Esophagus squamous epithelium (tissue), 5 donors: ENCODE results near the gene BACH2. TPM values are rescaled to one million over a fixed set of nuclear protein-coding genes. Genes with fewer than 3 reads are reported as not detected.

ENCODE experiments used
- DNase-seq: peaks from one replicate; lab custom pipeline; 2025; lab: John Stamatoyannopoulos, UW
- H3K27ac ChIP-seq, 4 donors: fragments of 200-600 bp; sonication (generic); one replicate each; pipeline ENCODE4 v1.5.1; 2016 to 2019; ENCODE audit warnings: mild to moderate bottlenecking in 1 of 4
- H3K27me3 ChIP-seq, 4 donors: fragments of 200-600 bp; sonication (generic); 1 replicate in 3 of 4; 2 replicates in 1 of 4; pipeline versions ENCODE4 v1.5.1 to v1.6.0; 2017 to 2021; ENCODE audit warnings: antibody characterized with exemption in 1 of 4
- H3K36me3 ChIP-seq, 3 donors: fragments of 200-600 bp; sonication (generic); one replicate each; pipeline ENCODE4 v1.5.1; 2016 to 2019
- H3K4me1 ChIP-seq, 3 donors: fragments of 200-600 bp; sonication (generic); one replicate each; pipeline ENCODE4 v1.5.1; 2017 to 2019
- H3K4me3 ChIP-seq, 4 donors: fragments of 200-600 bp; sonication (generic); 1 replicate in 3 of 4; 2 replicates in 1 of 4; pipeline ENCODE4 v1.5.1; 2016 to 2019; ENCODE audit warnings: mild to moderate bottlenecking in 2 of 4, moderate library complexity in 1 of 4
- H3K9me3 ChIP-seq, 3 donors: fragments of 200-600 bp; sonication (generic); one replicate each; pipeline ENCODE4 v1.5.1; 2016 to 2019
- POLR2A ChIP-seq, 4 donors: fragments of 450-650 bp; IDR thresholded peaks; one replicate each; pipeline ENCODE4 v1.6.1; 2017; ENCODE audit warnings: antibody characterized with exemption in 4 of 4, mild to moderate bottlenecking in 4 of 4, moderate library complexity in 3 of 4
- WGBS, 2 donors: methylation state at CpG; one replicate each; pipeline ENCODE4 v1.1.5; 2018; 5-methylcytosine and 5-hydroxymethylcytosine counted together
- intact Hi-C: fragments of 100-400 bp; cut with DNase I; formaldehyde crosslinking; loops from one replicate; pipeline ENCODE4 v1.15.0; 2022
- total RNA-seq, 4 donors: library from RNA; depleted of rRNA; stranded (reverse); fragments of >200 nt; gene quantifications; one replicate each; pipeline ENCODE4 v1.1.0, GENCODE V29; 2016
- TF ChIP-seq, protein P1 (sequence below), 6 experiments: fragments of 450-650 bp in 4 of 6; fragments of 200-600 bp in 2 of 6; sonication (generic) in 2 of 6; IDR thresholded peaks; one replicate each; pipeline ENCODE4 v1.5.1; 2016 to 2019; ENCODE audit warnings: antibody characterized with exemption in 6 of 6, mild to moderate bottlenecking in 4 of 6, moderate library complexity in 4 of 6
- donor health status: DM: yes; HTN: yes; CAD: no.

Gene BACH2
- total RNA-seq, 4 donors from 2014 or later = 0.22 to 6.1 (median 0.66) TPM

DNA sequence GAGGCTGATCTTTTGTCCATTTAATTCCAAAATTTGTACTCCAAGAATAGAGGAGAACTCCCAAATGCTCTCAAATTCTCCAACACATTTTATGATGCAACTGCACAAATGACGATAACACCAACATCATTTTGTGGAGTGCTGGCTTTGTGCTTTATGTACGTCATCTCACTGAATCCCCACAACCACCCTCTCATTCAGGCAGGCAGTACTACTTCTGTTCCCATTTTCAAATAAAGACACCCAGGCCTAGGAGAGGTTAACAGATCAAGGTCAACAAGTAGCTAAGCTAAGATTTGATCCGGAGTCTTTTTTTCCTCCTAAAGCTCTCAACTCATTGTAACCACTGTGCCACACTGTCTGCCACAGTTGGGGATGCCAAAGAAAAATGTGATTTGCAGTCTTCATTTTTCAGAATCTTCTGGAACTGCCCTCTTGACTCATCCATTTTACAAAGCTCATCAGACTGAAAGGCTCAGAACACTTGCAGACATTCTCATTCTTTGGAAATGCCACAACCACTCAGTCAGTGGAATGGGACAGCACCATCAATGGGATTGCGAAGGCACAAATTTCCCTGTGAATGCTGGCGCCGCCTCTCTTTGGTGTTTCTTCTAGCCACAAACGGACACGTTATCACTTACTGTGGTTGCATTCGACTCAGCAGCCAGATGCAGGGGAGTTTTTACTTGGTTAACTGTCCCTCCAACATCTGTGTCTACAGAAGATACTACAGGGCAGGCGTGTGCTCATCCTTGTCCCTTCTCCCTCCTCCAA, 217.9 kb downstream of the BACH2 start:
- no peaks in the 10 kb centered on the region for H3K4me1 ChIP-seq
- H3K9me3 ChIP-seq = no peaks in the 10 kb centered on the region
- WGBS, 2 donors = 80 to 92% methylated on average over 10 of the region's 10 CpGs
- H3K27ac ChIP-seq = no peak overlapping the region
- no peak for TF ChIP-seq POLR2A (IDR thresholded peaks at IDR 0.05)
- TF ChIP-seq, protein P1, sequence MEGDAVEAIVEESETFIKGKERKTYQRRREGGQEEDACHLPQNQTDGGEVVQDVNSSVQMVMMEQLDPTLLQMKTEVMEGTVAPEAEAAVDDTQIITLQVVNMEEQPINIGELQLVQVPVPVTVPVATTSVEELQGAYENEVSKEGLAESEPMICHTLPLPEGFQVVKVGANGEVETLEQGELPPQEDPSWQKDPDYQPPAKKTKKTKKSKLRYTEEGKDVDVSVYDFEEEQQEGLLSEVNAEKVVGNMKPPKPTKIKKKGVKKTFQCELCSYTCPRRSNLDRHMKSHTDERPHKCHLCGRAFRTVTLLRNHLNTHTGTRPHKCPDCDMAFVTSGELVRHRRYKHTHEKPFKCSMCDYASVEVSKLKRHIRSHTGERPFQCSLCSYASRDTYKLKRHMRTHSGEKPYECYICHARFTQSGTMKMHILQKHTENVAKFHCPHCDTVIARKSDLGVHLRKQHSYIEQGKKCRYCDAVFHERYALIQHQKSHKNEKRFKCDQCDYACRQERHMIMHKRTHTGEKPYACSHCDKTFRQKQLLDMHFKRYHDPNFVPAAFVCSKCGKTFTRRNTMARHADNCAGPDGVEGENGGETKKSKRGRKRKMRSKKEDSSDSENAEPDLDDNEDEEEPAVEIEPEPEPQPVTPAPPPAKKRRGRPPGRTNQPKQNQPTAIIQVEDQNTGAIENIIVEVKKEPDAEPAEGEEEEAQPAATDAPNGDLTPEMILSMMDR (IDR thresholded peaks at IDR 0.05) = no peak
- no peak overlapping the region for H3K4me3 ChIP-seq
- no peaks in the 10 kb centered on the region for H3K36me3 ChIP-seq
- intact Hi-C loops = no loop called here
- DNase-seq = no peak
- H3K27me3 ChIP-seq = no peaks in the 10 kb centered on the region

DNA sequence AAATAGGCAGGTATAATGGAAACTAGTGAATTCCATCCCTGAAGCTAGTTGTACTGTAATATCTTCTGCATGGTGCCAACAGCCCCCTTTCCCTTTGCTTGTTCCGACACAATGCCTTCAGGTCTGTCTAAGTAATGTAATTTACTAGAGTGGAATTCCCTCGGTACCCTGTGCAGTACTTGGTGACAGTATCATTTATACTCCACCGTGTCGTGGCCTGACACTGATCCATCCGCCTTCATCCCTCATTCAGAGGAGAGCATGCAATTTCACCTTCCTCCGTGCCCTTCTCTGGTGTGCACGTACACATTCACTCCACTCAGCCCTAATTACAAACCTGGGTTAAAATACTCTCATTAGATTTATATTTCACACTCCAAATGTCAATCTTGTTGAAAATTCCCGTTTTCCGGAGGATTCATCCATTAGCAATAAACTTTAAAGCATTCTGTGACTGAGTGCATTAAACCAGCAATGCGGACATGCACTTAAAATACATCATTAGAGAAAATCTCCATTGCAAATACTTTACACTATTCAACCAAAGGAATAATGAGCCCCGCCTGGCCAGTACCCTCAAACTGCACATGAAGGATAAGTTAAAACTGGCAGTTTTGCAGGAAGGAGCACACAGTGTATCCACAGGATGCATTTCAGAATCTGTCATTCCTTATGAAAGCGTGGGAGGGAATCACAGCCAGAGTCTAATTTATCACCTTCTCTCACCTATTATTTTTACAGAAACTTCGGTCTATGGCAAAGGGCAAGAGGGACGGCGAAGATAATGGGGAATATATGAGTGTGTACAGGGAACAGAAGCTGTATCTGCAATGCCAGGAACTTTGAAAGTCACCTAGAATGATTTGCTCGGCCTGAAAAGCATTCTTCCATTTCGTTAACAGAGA, 219.9 kb downstream of the BACH2 start:
- Histone ChIP-seq H3K36me3 (no peaks in the 10 kb centered on the region), H3K4me1 (peaks cover 0 to 16% (median 3%) of the 10 kb centered on the region in 3 donors), H3K27ac (no peak overlapping the region), H3K9me3 (no peaks in the 10 kb centered on the region), H3K4me3 (no peak overlapping the region), H3K27me3 (no peaks in the 10 kb centered on the region)
- no peak for TF ChIP-seq POLR2A (IDR thresholded peaks at IDR 0.05)
- TF ChIP-seq, protein P1 (IDR thresholded peaks at IDR 0.05) = no peak
- WGBS, 2 donors = 93% methylated on average over 17 of the region's 17 CpGs
- DNase-seq = no peak
- intact Hi-C loops = no loop called here

DNA sequence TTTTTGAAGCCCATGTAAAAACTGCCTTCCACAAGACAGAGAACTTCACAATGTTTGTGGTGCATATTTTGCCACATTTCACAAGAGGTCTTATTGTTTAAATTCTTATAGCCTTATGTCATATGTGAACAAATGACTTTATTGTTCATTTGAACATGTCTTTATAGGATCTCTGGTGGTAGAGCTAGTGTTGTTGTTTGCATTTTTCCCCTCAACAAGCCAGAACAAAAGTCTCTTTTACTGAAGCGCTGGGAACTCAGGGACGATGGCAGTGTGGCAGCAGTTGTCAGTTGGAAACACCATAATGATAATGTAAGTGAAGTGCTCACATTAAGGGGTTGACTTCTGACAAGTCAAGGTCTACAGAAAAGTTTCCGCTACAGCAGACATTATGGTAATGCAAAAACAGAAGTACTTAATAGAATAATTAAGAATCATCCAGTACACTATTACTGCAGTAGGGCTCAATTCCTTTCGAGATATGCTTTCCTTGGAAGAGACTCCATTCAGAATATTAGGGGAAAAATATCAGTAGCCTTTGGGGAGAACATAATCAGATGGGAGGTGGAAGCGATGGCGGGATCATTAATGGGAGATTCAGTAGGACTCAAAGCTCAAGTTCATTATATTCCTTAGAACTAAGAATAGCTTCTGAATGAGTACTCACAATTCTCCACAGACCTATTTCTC, 222.3 kb downstream of the BACH2 start:
- TF ChIP-seq POLR2A (IDR thresholded peaks at IDR 0.05) = no peak
- TF ChIP-seq, protein P1 (IDR thresholded peaks at IDR 0.05) = no peak

DNA sequence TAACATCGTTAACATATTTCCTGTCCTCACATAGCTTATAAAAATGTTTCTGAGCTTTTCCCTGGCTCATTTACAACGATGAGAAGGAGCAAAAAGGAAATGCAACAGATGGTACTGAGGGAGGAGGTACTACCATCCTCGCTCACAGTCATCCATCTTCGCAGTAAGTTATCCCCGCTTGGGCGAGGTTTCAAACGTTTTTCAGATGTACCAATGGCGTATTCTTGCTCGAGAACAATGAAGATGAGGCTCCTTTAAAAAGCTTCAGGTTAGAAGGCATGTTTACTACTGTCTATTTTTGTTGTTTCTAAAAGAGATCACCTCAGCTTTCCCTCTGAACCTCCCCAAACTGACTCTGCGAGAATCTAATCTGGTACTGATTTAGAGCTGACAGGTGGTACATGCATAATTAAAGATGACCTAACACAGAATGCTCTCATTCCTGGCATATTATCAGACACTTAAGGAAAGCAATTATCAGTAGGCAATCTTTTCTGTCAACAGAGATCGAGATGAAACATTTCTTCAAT, 223.6 kb downstream of the BACH2 start:
- 60 to 71% methylated on average over 11 of the region's 11 CpGs for WGBS, 2 donors
- TF ChIP-seq, protein P1 (IDR thresholded peaks at IDR 0.05) = no peak
- TF ChIP-seq POLR2A (IDR thresholded peaks at IDR 0.05) = no peak
- no peak for DNase-seq
- Histone ChIP-seq H3K4me1 (peaks cover 0 to 16% (median 3%) of the 10 kb centered on the region in 3 donors), H3K4me3 (no peak overlapping the region), H3K36me3 (no peaks in the 10 kb centered on the region), H3K27me3 (no peaks in the 10 kb centered on the region), H3K9me3 (no peaks in the 10 kb centered on the region), H3K27ac (no peak overlapping the region)
- intact Hi-C loops = no loop called here

More for the DNA sequence above, 222.3 kb downstream of the BACH2 start:
- WGBS, 2 donors = 89 to 94% methylated on average over 6 of the region's 6 CpGs
- H3K27ac ChIP-seq = no peak overlapping the region
- no peaks in the 10 kb centered on the region for H3K27me3 ChIP-seq
- no peak for DNase-seq
- H3K4me1 ChIP-seq = peaks cover 0 to 16% (median 3%) of the 10 kb centered on the region in 3 donors
- no peak overlapping the region for H3K4me3 ChIP-seq
- intact Hi-C loops = no loop called here
- no peaks in the 10 kb centered on the region for H3K9me3 ChIP-seq
- H3K36me3 ChIP-seq = no peaks in the 10 kb centered on the region
